Activated CD8-positive, alpha-beta T cell treated with anti-CD3 and anti-CD28 coated beads for 36 hours (primary cell): ENCODE measurements around the gene OPA1. TPM values are rescaled to one million over a fixed set of nuclear protein-coding genes. Genes with fewer than 3 reads are reported as not detected.

ENCODE experiments used
- ATAC-seq: fragments of 200-7000 bp; cut with Tn5 transposase; one replicate; pipeline ENCODE4 v1.10.0; 2021; ENCODE audit warnings: mild to moderate bottlenecking, moderate library complexity
- CTCF ChIA-PET: fragments of 350-600 bp; sonication (Branson Sonifier 250); formaldehyde crosslinking; loops from one replicate; lab custom pipeline; 2021; ENCODE audit warnings: antibody characterized with exemption; lab: Charles Lee
- POLR2A ChIA-PET: fragments of 350-600 bp; sonication (Branson Sonifier 250); formaldehyde crosslinking; loops from one replicate; lab custom pipeline; 2021; ENCODE audit warnings: antibody characterized with exemption; lab: Charles Lee
- DNase-seq: peaks from one replicate; pipeline ENCODE4 v3.0.0-alpha.2; 2020
- H3K27ac Mint-ChIP-seq: one replicate; pipeline ENCODE4 v1.8.0; 2021; ENCODE audit warnings: mild to moderate bottlenecking, mixed read lengths
- H3K27me3 Mint-ChIP-seq: one replicate; pipeline ENCODE4 v1.8.0; 2021; ENCODE audit warnings: mixed read lengths
- H3K36me3 Mint-ChIP-seq: one replicate; pipeline ENCODE4 v1.8.0; 2021; ENCODE audit warnings: low read depth, mixed read lengths
- H3K4me1 Mint-ChIP-seq: one replicate; pipeline ENCODE4 v1.8.0; 2021; ENCODE audit warnings: low read depth, mixed read lengths
- H3K4me3 Mint-ChIP-seq: one replicate; pipeline ENCODE4 v1.8.0; 2021; ENCODE audit warnings: mild to moderate bottlenecking, moderate library complexity, mixed read lengths
- H3K9me3 Mint-ChIP-seq: one replicate; pipeline ENCODE4 v1.8.0; 2021; ENCODE audit warnings: mixed read lengths
- intact Hi-C: fragments of 100-400 bp; cut with micrococcal nuclease; formaldehyde crosslinking; loops from one replicate; pipeline ENCODE4 v1.10.0; 2022
- total RNA-seq, 2 experiments: library from RNA; stranded (reverse); gene quantifications; one replicate each; pipeline ENCODE4 v1.2.3, GENCODE V29; 2021
- TF ChIP-seq, protein P1 (sequence below): fragments of 200-600 bp; IDR thresholded peaks from one replicate; pipeline ENCODE4 v1.8.0; 2022; ENCODE audit warnings: antibody characterized with exemption, mild to moderate bottlenecking

The OPA1 gene
- total RNA-seq, 2 experiments from 2014 or later, result 84.8 to 104 TPM

- ChIA-PET POLR2A (no interaction called here), CTCF (interaction anchor here (1.2 to 1.4 kb wide), 2 partner anchors 9 to 16 kb away, joined by 3 to 4 read pairs; no protein-coding TSS in a partner anchor)
- Mint-ChIP-seq H3K36me3 (peaks cover 21% of the 10 kb centered on the region), H3K9me3 (no peaks in the 10 kb centered on the region), H3K27me3 (no peaks in the 10 kb centered on the region), H3K4me3 (no peak overlapping the region), H3K27ac (no peak overlapping the region), H3K4me1 (peaks cover 7% of the 10 kb centered on the region)
- DNase-seq (no peak), ATAC-seq (no peak)
- TF ChIP-seq, protein P1, sequence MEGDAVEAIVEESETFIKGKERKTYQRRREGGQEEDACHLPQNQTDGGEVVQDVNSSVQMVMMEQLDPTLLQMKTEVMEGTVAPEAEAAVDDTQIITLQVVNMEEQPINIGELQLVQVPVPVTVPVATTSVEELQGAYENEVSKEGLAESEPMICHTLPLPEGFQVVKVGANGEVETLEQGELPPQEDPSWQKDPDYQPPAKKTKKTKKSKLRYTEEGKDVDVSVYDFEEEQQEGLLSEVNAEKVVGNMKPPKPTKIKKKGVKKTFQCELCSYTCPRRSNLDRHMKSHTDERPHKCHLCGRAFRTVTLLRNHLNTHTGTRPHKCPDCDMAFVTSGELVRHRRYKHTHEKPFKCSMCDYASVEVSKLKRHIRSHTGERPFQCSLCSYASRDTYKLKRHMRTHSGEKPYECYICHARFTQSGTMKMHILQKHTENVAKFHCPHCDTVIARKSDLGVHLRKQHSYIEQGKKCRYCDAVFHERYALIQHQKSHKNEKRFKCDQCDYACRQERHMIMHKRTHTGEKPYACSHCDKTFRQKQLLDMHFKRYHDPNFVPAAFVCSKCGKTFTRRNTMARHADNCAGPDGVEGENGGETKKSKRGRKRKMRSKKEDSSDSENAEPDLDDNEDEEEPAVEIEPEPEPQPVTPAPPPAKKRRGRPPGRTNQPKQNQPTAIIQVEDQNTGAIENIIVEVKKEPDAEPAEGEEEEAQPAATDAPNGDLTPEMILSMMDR, result no peak
- intact Hi-C loops, result no loop called here
Observed at GRCh38 chr3:193681631-193682030, 88.6 kb downstream of the OPA1 start.

DNA sequence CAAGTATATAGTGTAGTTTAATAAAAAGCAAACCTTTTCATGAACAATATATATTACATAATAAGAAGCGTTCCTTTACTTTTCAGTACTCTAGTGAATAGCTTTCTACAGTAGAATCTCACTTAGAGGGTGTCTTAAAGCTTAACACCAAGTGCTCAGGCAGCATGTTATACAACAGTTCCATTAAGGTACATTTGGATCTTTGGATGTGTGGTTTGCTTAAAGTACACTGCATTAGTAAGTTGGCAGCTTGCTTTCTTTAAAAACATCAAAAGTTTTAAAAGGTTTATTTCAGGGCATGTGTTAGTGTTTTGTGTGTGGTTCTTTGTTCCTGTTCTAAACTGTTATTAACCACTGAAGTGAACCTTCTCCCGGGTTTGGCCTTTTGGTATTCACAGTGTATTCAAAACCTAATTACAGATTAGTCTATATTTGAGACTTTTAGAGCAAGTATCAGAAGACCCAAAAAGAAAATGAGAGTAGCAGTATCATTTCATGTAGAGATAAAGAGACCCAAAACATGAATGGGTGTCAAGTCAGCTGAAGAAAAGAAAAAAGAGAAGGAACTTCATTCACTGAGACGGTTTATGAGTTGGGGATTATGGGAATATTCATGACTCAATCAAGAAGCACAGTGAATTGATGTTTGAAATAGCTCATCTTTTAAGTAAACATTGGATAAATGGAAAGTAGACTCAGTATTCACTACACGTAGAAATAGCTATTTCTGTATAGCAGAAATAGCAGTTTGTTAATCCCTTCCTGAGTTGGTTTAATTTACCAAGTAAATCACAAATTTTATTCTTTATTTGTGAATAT lies 93.9 kb downstream of the OPA1 start:
- ChIA-PET CTCF (interaction anchor here (0.7 to 1.2 kb wide), 2 partner anchors 23 to 94 kb away, joined by 3 read pairs; no protein-coding TSS in a partner anchor), POLR2A (interaction anchor here (1.0 kb wide), 1 partner anchor 9 kb away, joined by 3 read pairs; no protein-coding TSS in a partner anchor)
- Mint-ChIP-seq H3K9me3 (no peaks in the 10 kb centered on the region), H3K4me1 (no peaks in the 10 kb centered on the region), H3K27ac (no peak overlapping the region), H3K36me3 (peaks cover 20% of the 10 kb centered on the region), H3K27me3 (no peaks in the 10 kb centered on the region), H3K4me3 (no peak overlapping the region)
- TF ChIP-seq, protein P1, result no peak
- intact Hi-C loops, result no loop called here
- ATAC-seq (no peak), DNase-seq (no peak)

- Mint-ChIP-seq H3K36me3 (peaks cover 10% of the 10 kb centered on the region), H3K9me3 (no peaks in the 10 kb centered on the region), H3K4me1 (no peaks in the 10 kb centered on the region), H3K27ac (no peak overlapping the region), H3K27me3 (no peaks in the 10 kb centered on the region), H3K4me3 (no peak overlapping the region)
- intact Hi-C loops, result no loop called here
- no peak for ATAC-seq
- ChIA-PET POLR2A (no interaction called here), CTCF (interaction anchor here (1.0 kb wide), 1 partner anchor 22 kb away, joined by 3 read pairs; no protein-coding TSS in a partner anchor)
- no peak for DNase-seq
- TF ChIP-seq, protein P1, result no peak
Observed at GRCh38 chr3:193688834-193689714, 96.1 kb downstream of the OPA1 start.

DNA sequence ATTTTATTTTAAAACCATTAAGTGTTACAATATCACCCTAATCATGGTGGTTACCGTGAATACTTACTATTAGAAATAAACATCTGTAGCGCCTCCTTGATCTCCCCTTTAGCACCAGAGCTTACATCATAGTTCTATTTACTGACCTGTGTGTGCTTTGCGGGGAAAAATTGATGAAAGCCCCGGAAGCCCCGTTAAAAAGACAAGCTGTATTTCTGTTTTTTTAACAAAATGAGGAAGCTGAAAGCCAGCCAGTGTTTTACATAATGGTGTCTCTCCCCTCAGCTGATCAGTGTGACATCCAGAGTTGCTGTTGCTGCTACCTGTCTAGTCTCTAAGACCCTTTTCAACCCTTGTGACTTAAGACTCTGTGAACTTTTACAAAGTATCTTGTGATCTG lies 100.8 kb downstream of the OPA1 start:
- Mint-ChIP-seq H3K36me3 (peaks cover 14% of the 10 kb centered on the region), H3K27ac (no peak overlapping the region), H3K9me3 (no peaks in the 10 kb centered on the region), H3K27me3 (no peaks in the 10 kb centered on the region), H3K4me3 (no peak overlapping the region), H3K4me1 (no peaks in the 10 kb centered on the region)
- TF ChIP-seq, protein P1, result no peak
- intact Hi-C loops, result no loop called here
- ChIA-PET CTCF (interaction anchor here (0.6 to 1.2 kb wide), 2 partner anchors 9 to 28 kb away, joined by 3 read pairs; no protein-coding TSS in a partner anchor), POLR2A (no interaction called here)
- ATAC-seq, result no peak
- no peak for DNase-seq
